AG04450 (cell line): Measurements from ENCODE around the gene LARGE2. TPM values are rescaled to one million over a fixed set of nuclear protein-coding genes. Genes with fewer than 3 reads are reported as not detected.

Experiments used
- CTCF ChIA-PET: fragments of 300-600, 350-600 bp; formaldehyde crosslinking; extraction: SDS; loops from one replicate; lab custom pipeline; 2022; ENCODE audit warnings: antibody characterized with exemption, inconsistent platforms; lab: Charles Lee
- POLR2A ChIA-PET: fragments of 350-600 bp; formaldehyde crosslinking; extraction: SDS; loops from one replicate; lab custom pipeline; 2021; ENCODE audit warnings: antibody characterized with exemption, inconsistent platforms; lab: Yijun Ruan, JAX
- DNase-seq: peaks from one replicate; pipeline ENCODE4 v3.0.0-alpha.2; 2011; ENCODE audit warnings: low read depth, low spot score
- H3K27ac ChIP-seq: one replicate; pipeline ENCODE4 v1.5.1; 2012; ENCODE audit warnings: low read depth, low read length, control low read depth
- H3K27me3 ChIP-seq: one replicate; pipeline ENCODE4 v1.6.0; 2012; ENCODE audit warnings: low read length; ENCODE audit not compliant: control insufficient read depth, insufficient read depth
- H3K4me3 ChIP-seq: 2 replicates; pipeline ENCODE4 v1.5.1; 2011; ENCODE audit warnings: mild to moderate bottlenecking, low read depth, low read length, control low read depth
- H3K9me3 ChIP-seq: 2 replicates; pipeline ENCODE4 v1.5.1; 2012; ENCODE audit warnings: low read length; ENCODE audit not compliant: control insufficient read depth, insufficient read depth
- polyA plus RNA-seq: library from polyadenylated mRNA; depleted of rRNA; stranded (reverse); fragments of >200 nt; gene quantifications from 2 replicates; pipeline ENCODE4 v1.2.3, GENCODE V29; 2011
- TF ChIP-seq, protein P1 (sequence below): IDR thresholded peaks from 2 replicates; pipeline ENCODE4 v1.5.1; 2011; ENCODE audit warnings: low read depth, low read length, control low read depth, inconsistent platforms

Gene LARGE2
- polyA plus RNA-seq, 1 experiment: not detected

DNA sequence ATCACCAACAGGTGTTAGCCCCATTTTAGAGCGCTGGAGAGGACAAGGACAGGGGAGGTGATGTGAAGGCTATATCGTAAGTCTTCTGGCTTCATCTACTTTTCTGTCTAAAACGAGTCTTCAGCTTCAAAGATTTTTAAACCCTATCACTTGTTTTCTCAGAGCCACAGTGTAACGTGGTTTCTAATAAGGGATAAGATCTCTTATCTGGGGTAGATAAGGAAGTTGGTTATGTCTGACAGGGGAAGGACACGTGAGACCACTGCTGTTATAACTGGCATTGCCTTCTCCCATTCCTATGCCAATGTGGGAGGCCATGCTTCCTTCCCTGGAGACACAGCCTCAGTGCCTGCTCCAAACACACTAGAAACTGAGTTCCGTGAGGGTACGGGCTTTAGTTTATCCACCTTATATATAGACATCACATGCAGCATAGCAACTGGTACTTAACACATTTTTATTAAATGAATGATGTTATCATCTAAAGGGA lies 39.3 kb downstream of the LARGE2 start:
- DNase-seq: no peak
- TF ChIP-seq, protein P1, sequence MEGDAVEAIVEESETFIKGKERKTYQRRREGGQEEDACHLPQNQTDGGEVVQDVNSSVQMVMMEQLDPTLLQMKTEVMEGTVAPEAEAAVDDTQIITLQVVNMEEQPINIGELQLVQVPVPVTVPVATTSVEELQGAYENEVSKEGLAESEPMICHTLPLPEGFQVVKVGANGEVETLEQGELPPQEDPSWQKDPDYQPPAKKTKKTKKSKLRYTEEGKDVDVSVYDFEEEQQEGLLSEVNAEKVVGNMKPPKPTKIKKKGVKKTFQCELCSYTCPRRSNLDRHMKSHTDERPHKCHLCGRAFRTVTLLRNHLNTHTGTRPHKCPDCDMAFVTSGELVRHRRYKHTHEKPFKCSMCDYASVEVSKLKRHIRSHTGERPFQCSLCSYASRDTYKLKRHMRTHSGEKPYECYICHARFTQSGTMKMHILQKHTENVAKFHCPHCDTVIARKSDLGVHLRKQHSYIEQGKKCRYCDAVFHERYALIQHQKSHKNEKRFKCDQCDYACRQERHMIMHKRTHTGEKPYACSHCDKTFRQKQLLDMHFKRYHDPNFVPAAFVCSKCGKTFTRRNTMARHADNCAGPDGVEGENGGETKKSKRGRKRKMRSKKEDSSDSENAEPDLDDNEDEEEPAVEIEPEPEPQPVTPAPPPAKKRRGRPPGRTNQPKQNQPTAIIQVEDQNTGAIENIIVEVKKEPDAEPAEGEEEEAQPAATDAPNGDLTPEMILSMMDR: no peak
- ChIA-PET POLR2A (no interaction called here), CTCF (interaction anchor here (7.9 kb wide), 1 partner anchor 45 kb away, joined by 127 read pairs; no protein-coding TSS in a partner anchor)
- Histone ChIP-seq H3K9me3 (no peaks in the 10 kb centered on the region), H3K27ac (no peak overlapping the region), H3K27me3 (no peaks in the 10 kb centered on the region), H3K4me3 (no peak overlapping the region)

DNA sequence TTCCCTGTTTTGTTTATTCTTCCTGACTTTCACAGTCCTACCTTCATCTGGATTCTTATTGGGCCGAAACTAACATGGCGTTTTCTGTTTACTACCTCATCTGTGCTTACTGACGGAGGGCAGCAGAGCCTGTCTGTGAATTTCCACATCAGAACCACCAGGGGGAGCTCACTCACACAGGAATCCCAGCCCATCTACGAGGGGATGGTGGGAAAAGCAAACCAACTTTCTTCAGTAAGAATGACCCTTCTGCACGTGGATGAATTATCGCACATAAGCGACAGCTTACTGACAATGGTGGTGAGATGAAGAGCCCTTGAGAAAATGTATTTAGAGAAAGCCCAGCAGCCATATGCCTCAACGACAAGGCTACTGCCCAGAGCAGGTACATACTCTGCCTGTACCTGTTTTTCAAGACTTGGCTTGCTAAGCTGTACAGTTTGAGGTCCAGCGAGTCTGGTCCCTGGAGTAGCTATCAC lies 42.5 kb downstream of the LARGE2 start:
- no peak overlapping the region for H3K4me3 ChIP-seq
- H3K9me3 ChIP-seq: no peaks in the 10 kb centered on the region
- ChIA-PET CTCF (interaction anchor here (0.5 to 7.9 kb wide), 49 partner anchors 9 to 501 kb away, joined by 3 to 127 read pairs (median 5); no protein-coding TSS in a partner anchor), POLR2A (interaction anchor here (0.5 to 1.9 kb wide), 3 partner anchors 36 to 122 kb away, joined by 4 to 6 read pairs (median 5); no protein-coding TSS in a partner anchor)
- H3K27ac ChIP-seq: no peak overlapping the region
- DNase-seq: peak; percentile 66
- TF ChIP-seq, protein P1: peak; percentile 91
- no peaks in the 10 kb centered on the region for H3K27me3 ChIP-seq

DNA sequence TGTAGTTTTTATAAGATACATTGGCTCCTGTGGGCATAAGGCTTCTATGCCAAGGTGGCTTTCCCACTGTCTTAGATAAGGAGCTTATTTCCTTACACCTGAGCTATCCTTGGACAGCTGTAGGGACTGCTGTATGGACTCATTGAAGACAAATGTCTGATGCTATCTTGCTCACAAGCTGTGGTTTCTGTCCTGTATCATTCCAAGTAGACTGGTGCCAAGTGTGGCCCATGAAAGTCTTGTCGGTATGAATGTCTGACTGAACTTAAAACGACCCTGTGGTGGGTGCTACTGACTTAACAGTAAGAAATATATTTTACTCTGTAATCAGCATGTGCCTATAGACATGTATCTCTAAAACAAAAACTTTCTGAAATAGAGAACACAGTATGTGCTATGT lies 45.0 kb downstream of the LARGE2 start:
- ChIA-PET CTCF (interaction anchor here (0.6 to 7.9 kb wide), 5 partner anchors 11 to 95 kb away, joined by 3 to 127 read pairs (median 49); no protein-coding TSS in a partner anchor), POLR2A (no interaction called here)
- no peak for DNase-seq
- H3K27ac ChIP-seq: no peak overlapping the region
- H3K27me3 ChIP-seq: no peaks in the 10 kb centered on the region
- TF ChIP-seq, protein P1: no peak
- no peak overlapping the region for H3K4me3 ChIP-seq
- H3K9me3 ChIP-seq: no peaks in the 10 kb centered on the region

DNA sequence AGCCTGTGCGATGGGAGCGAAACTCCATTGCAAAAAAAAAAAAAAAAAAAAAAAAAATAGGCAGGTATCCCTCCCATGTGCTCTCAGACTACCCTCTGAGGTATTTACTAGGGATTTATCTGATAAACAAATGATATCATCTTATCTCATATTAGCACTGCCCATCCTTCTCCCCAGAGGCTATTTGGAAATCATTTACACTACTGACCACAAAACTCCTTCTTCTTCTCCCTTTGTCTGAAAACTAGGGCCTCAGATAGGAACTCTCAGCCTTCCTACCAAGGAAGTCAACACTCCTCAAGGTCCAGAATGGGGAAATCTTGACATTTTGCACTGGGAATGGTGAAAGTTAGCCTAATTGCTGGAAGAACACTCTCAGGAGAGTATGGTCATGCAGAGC lies 46.4 kb downstream of the LARGE2 start:
- DNase-seq: no peak
- CTCF ChIA-PET: no interaction called here
- POLR2A ChIA-PET: no interaction called here
- H3K27me3 ChIP-seq: no peaks in the 10 kb centered on the region
- TF ChIP-seq, protein P1: no peak
- H3K9me3 ChIP-seq: no peaks in the 10 kb centered on the region
- H3K27ac ChIP-seq: no peak overlapping the region
- no peak overlapping the region for H3K4me3 ChIP-seq

DNA sequence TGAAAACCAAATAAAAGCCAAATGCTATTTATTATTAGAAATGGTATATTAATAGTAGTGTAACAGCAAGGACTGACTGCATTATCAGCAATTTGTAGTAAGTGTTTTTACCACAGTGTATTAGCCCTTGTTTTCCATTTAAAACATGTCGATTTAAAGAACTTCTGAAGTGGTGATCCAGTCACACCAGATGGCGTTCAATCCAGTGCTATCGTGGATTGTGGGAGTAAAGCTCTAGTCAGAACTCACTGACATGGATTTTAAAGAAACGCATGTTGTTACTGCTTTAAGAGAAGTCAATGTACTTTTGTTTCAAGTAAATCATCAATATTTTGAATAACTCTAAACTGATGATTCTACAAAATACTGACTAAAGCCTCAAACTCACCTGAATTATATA lies 51.1 kb downstream of the LARGE2 start:
- ChIA-PET POLR2A (no interaction called here), CTCF (interaction anchor here (1.7 kb wide), 1 partner anchor 8 kb away, joined by 18 read pairs; no protein-coding TSS in a partner anchor)
- TF ChIP-seq, protein P1: no peak
- Histone ChIP-seq H3K27me3 (no peaks in the 10 kb centered on the region), H3K9me3 (no peaks in the 10 kb centered on the region), H3K4me3 (no peak overlapping the region), H3K27ac (no peak overlapping the region)
- no peak for DNase-seq
